Stimulated activated CD4-positive, alpha-beta T cell treated with anti-CD3 and anti-CD28 coated beads, Interleukin-1b, Interleukin-23, amount 100 ng/mL, for 24 hours (primary cell): ENCODE results near the gene ZFYVE28.

ENCODE experiments used
- DNase-seq, 4 experiments: peaks; one replicate each; pipeline ENCODE4 v3.0.0-alpha.2; 2020; ENCODE audit warnings: low read depth in 4 of 4, low spot score in 1 of 4

Gene ZFYVE28

DNA sequence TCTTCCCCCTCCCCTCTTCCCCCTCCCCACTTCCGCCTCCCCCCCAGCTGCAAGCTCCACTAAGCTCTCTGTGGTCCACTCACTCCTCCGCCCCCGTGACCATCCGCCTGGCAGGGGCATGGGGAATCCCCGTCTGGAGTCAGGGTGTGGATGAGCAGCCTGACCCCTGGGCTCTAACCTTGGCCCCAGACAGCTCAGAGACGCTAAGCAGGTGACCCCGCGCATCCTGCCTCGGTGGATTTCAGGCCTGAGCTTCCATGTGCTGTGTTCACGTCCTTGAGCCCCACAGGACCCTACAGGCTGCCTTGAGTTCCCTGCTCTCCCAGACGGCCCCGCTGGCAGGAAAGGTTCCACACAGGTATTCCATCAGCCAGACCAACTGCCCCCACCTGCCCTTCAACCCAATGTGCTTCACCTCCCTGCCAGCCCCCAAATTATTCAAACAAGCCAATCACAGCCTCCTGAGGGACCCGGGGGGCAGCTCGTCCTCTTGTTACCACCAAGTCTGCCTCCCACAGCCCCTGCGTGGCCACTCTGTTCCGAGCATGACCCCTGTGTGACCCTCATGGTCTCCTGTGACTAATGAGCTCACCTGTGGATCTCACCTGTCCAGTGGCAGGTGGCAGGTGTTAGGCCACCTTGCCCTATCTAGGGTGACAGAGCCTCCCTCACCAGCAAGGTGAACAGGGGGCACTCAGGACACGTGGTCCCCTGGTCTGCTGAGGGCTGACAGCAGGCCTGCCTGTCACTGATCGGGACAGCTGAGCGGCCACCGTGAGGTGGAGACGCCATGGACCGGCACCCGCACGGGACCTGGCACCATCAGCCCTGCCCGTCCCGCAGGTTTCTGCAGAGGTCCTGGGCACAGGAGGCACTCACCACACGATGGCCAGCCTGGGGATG is 83.4 kb downstream of the ZFYVE28 start:
- DNase-seq = no peak

- DNase-seq = no peak
Observed at GRCh38 chr4:2333916-2334644, 84.4 kb downstream of the ZFYVE28 start.

- no peak for DNase-seq
Observed at GRCh38 chr4:2333356-2333841, 85.0 kb downstream of the ZFYVE28 start.

GRCh38 chr4:2332976-2333319 is 85.5 kb downstream of the ZFYVE28 start:
- no peak for DNase-seq

DNA sequence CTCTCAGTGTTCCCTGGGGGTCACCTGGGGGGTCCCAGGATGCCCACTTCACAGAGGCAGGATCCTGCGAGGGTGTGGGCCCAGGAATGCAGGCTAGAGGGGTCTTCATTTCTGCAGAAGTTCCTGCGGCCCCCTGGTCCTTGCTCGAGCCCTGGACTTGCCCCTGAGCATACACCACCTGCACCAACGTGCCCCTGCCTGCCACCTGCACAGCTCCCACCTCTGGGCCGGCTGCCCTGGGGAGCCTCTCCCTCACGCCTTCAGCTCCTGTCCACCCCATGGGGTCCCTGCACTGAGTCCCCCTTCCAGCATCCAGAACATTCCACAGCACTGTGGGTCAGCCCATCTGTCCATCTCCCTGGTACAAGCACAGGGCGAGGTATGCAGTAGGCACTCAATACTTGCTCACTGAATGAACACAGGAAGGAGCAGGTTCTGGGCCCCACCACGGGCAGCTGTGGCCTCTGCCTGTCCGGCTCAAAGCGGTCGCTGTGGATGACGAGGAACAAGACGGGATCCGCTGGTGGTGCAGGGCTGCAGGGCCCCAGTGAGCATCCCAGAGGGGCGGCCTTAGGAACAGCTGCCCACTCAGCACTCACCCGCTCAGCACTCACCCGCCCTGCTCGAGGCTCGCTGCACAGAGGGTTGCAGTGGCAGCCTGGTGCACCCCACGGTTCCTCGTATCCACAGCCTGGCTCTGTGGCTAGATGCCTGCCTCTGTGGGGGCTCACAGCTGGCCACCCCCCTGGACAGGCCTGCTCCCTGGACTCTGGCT is 86.1 kb downstream of the ZFYVE28 start:
- DNase-seq = no peak

GRCh38 chr4:2331519-2332200 is 86.8 kb downstream of the ZFYVE28 start:
- DNase-seq = no peak

GRCh38 chr4:2331043-2331420 is 87.4 kb downstream of the ZFYVE28 start:
- no peak for DNase-seq

DNA sequence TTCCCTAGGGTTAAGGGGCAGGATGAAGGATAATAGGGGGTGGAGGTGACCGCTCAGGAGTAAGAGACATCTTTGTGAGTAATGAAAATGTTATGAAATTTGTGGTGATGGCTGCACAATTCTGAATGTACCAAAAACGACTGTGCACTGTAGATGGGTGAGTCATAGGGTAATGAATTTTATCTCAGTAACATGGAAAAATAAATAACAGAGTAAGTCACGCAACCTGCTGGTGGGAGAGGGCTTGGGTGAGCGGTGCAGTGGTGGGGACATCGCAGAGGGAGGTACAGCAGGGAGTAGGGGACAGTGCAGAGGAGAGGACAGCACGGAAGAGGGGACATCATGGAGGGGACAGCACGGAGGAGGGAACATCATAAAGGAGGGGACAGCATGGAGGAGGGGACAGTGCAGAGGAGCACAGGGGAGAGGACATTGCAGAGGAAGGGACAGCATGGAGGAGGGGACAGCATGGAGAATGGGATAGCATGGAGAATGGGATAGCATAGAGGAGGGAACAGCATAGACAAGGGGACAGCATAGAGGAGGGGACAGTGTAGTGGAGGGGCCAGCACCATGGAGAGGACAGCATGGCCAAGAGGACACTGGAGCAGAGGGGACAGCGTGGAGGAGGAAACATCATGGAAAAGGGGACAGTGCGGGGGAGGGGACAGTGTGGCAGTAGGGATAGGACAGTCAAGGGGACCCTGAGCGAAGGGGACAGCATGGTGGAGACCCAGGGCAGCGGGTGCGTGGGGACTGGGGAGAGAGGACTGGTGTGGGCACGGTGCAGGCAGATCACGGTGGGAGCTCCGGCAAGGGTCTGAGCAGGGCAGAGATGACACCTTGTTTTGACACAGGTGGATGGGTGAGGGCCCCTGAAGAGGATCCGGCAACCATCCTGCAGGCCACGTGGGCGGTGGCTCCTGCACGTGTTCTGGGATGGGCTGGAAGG is 88.1 kb downstream of the ZFYVE28 start:
- no peak for DNase-seq

- no peak for DNase-seq
Observed at GRCh38 chr4:2327579-2327978, 90.9 kb downstream of the ZFYVE28 start.

DNA sequence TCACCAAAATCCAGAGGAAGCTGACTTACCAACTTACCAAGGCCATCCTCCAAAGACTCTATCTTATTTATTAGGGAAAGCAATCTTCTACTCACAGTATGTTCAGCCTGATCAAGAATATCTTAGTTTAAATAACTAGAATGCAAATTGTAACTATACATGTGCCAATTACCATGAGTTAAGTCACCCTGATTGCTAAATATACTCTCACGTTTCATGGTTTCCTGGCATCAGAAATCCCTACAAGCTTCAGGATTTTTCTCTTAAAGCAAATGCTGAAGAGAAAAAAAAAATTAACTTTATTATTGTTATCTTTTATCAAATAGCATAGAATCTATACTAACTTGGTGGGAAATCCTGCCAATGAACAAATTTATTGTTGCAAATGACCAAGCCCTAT is 93.6 kb downstream of the ZFYVE28 start:
- no peak for DNase-seq

DNA sequence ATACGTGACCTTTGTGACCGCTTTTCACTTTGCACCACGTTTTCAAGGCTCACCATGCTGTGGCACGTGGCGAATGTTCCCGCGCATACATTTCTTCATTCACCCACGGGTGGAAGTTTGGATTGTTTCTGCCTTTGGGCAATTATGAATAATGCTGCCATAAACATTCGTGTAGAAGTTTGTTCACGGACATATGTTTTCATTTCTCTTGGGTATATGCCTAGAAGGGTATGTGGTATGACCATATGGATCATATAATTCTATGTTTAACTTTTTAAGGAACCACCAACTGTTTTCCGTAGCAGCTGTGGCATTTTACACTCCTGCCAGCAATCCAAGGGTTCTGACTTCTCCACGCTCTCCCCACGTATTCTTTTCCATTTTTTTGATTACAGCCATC is 95.6 kb downstream of the ZFYVE28 start:
- no peak for DNase-seq

- no peak for DNase-seq
Observed at GRCh38 chr4:2322227-2322626, 96.2 kb downstream of the ZFYVE28 start.

- DNase-seq = no peak
Observed at GRCh38 chr4:2321279-2322196, 96.9 kb downstream of the ZFYVE28 start.

DNA sequence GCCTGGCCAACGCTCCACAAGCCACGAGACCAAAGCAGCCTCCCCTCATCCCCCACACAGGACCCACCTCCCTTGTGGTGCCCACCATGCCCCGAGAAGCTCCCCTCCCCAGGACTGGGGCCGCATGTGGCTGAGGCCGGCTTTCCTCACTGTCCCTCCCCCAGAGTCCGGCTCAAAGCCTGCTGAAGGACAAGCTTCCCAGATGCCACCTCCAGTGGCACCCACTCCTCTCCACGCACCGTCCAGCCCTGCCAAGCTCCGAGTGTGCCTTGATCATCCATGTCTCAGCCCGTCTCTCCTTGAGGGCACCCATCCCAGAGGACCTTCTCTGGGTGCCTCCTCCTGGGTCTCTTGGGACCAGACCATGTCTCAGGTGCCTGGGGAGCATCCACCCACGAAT is 97.7 kb downstream of the ZFYVE28 start:
- no peak for DNase-seq

GRCh38 chr4:2320152-2320551 is 98.3 kb downstream of the ZFYVE28 start:
- no peak for DNase-seq

DNA sequence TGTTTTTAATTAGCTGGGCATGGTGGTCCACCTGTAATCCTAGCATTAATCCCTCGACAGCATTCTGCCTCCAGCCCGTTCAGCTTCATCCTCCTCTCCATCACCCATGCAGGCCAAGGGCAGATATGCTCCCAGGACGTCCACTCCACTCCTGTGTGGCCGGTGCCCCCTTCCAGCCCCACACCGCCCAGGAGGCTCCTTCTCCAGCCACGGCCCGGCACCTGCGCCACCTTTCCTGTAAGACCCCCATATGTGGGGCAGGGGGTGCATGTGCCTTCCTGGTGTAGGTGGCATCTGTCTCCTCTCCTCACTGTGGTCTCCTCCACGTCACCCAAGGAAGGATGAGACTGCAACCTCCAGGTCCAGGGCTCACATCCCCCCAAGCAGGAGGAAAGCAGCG is 99.6 kb downstream of the ZFYVE28 start:
- DNase-seq = no peak

DNA sequence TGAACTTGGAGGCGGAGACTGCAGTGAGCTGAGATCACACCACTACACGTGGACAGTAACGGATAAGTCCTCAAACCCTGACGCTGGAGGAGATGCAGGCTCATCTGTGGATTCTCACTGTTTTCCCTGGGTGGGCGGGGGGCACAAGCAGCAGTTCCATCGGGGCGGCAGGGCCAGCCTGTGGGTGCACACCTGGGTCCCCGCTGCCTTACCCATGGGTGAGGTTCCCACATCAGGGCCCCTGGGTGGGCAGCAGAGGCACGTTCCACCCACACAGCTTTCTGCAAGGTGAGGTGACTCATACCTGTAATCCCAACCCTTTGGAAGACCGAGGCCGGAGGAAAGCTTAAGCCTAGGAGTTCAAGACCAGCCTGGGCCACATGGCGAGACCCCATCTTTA is 100.0 kb downstream of the ZFYVE28 start:
- DNase-seq = no peak

- no peak for DNase-seq
Observed at GRCh38 chr4:2313366-2313765, 105.1 kb downstream of the ZFYVE28 start.
